ENCODE measurements around the gene HRAS. TPM values are rescaled to one million over a fixed set of nuclear protein-coding genes. Genes with fewer than 3 reads are reported as not detected.

HRAS gene
- polyA plus RNA-seq, result 19.5 and 37.7 TPM in 2 replicates

GRCh38 chr11:535519-536454, at the start of gene HRAS:
Gene HRAS, minus strand, starts transcription at chr11:535576.

DNA sequence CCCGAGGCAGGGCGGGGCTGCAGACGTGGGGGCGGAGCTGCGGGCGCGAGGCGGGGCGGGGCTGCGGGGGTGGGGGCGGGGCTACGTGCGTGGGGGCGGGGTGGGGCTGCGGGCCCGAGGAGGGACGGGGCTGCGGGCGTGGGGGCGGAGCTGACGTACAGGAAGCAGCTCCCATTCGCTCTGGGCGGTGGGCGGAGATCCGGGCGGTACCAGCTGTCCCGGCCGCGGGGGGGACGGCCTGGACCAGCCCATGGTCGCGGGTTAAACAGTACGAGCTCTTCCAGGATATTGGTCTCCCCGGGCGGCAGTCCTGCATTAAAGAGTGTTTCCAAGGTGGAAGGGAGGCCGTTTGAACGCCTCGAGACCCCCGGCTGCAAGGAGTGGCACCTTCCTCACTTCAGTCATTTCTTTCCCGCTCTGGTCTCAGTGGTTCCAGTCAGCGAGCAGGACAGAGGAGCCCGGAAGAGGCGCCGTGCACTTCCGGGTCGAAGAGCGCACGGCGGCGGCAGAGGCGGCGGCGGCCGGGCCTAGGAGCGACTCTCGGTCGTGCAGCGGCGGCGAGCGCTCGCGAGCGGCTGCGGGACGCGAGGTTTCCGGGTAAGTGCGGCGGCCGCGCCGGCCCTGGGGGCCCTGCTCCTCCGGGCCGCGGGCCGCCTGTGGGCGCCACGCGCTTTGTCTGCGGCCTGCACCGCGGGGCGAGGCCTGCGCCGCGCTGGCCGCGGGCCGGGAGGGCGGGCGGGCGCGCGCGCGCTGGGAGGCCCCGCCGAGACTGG, 40.8 kb upstream of the HRAS start, which contains the start of gene PHRF1:
PHRF1 (plus strand) TSS at position 475 of the 773 bp plus-strand sequence. CDS start 5,043 bp downstream, outside the sequence.

GRCh38 chr11:560305-561147, 25.1 kb upstream of the HRAS start, which contains the start of the genes LMNTD2 and RASSF7:
Gene LMNTD2, minus strand, starts transcription at chr11:560738. Its CDS starts 22 bp downstream, at chr11:560716.
Gene RASSF7, plus strand, starts transcription at chr11:560970. Its CDS starts 799 bp downstream, at chr11:561769.

GRCh38 chr11:536841-537621, 1.7 kb upstream of the HRAS start, which contains the start of gene LRRC56:
Gene LRRC56, plus strand, starts transcription at chr11:537527. Its CDS starts 3,158 bp downstream, at chr11:540685.

GRCh38 chr11:506995-507726, 28.2 kb downstream of the HRAS start, which contains the start of gene RNH1:
Gene RNH1, minus strand, starts transcription at chr11:507242. Its CDS starts 5,080 bp downstream, at chr11:502162.

Other genes with a start within 250 kb of the HRAS start
- gene PGGHG, start 246.4 kb downstream of the HRAS start, polyA plus RNA-seq, result not detected in 2 replicates
- not detected in 2 replicates for gene IFITM5, start 236.1 kb downstream of the HRAS start, polyA plus RNA-seq
- 7.0 and 9.8 TPM in 2 replicates for gene IFITM2, start 227.8 kb downstream of the HRAS start, polyA plus RNA-seq
- 3.2 and 3.6 TPM in 2 replicates for gene IFITM1, start 221.5 kb downstream of the HRAS start, polyA plus RNA-seq
- gene IFITM3, start 214.7 kb downstream of the HRAS start, polyA plus RNA-seq, result 33.2 and 34.1 TPM in 2 replicates
- 0.56 and 5.0 TPM in 2 replicates for gene B4GALNT4, start 166.1 kb downstream of the HRAS start, polyA plus RNA-seq
- not detected in 2 replicates for gene PKP3, start 141.4 kb downstream of the HRAS start, polyA plus RNA-seq
- gene SIGIRR, start 120.6 kb downstream of the HRAS start, polyA plus RNA-seq, result 3.0 TPM in 2 replicates
- gene ANO9, start 93.6 kb downstream of the HRAS start, polyA plus RNA-seq, result not detected in 2 replicates
- gene PTDSS2, start 85.3 kb downstream of the HRAS start, polyA plus RNA-seq, result 2.3 and 3.5 TPM in 2 replicates
- 12.8 and 13.2 TPM in 2 replicates for gene RNH1, start 28.3 kb downstream of the HRAS start, polyA plus RNA-seq
- 0.13 TPM in 1 of 2 replicates, not detected in the other for gene LRRC56, start 2.0 kb upstream of the HRAS start, polyA plus RNA-seq
- gene LMNTD2, start 25.2 kb upstream of the HRAS start, polyA plus RNA-seq, result not detected in 2 replicates
- 1.6 and 3.9 TPM in 2 replicates for gene RASSF7, start 25.4 kb upstream of the HRAS start, polyA plus RNA-seq
- 0.19 and 0.35 TPM in 2 replicates for gene PHRF1, start 40.9 kb upstream of the HRAS start, polyA plus RNA-seq
- not detected in 2 replicates for gene IRF7, start 80.4 kb upstream of the HRAS start, polyA plus RNA-seq
- not detected in 2 replicates for gene CDHR5, start 89.4 kb upstream of the HRAS start, polyA plus RNA-seq
- gene SCT, start 91.6 kb upstream of the HRAS start, polyA plus RNA-seq, result not detected in 2 replicates
- gene DRD4, start 101.7 kb upstream of the HRAS start, polyA plus RNA-seq, result not detected in 2 replicates
- 10.8 and 19.0 TPM in 2 replicates for gene DEAF1, start 159.6 kb upstream of the HRAS start, polyA plus RNA-seq
- gene TMEM80, start 160.2 kb upstream of the HRAS start, polyA plus RNA-seq, result 31.2 and 39.5 TPM in 2 replicates
- 73.8 and 170 TPM in 2 replicates for gene EPS8L2, start 170.7 kb upstream of the HRAS start, polyA plus RNA-seq
- gene TALDO1, start 211.9 kb upstream of the HRAS start, polyA plus RNA-seq, result 40.4 and 72.7 TPM in 2 replicates
- gene GATD1, start 241.9 kb upstream of the HRAS start, polyA plus RNA-seq, result 1.9 and 5.7 TPM in 2 replicates